Activated naive CD8-positive, alpha-beta T cell treated with anti-CD3 and anti-CD28 coated beads, Interleukin-2, amount 10 ng/mL, durations not matched to agents 7 days and 5 days (primary cell): Measurements from ENCODE around the gene SEPTIN5. TPM values are rescaled to one million over a fixed set of nuclear protein-coding genes. Genes with fewer than 3 reads are reported as not detected.

ENCODE experiments used
- ATAC-seq: fragments of 150-1000 bp; cut with Tn5 transposase; one replicate; pipeline ENCODE4 v1.10.0; 2021; ENCODE audit warnings: low read depth, moderate library complexity
- POLR2A ChIA-PET: fragments of 350-600 bp; sonication (Branson Sonifier 250); formaldehyde crosslinking; loops from one replicate; lab custom pipeline; 2021; ENCODE audit warnings: antibody characterized with exemption; lab: Charles Lee
- DNase-seq: peaks from one replicate; pipeline ENCODE4 v3.0.0; 2021
- H3K27ac Mint-ChIP-seq: one replicate; pipeline ENCODE4 v1.8.0; 2022; ENCODE audit warnings: mild to moderate bottlenecking, mixed read lengths
- H3K27me3 Mint-ChIP-seq: one replicate; pipeline ENCODE4 v1.8.0; 2022; ENCODE audit warnings: mild to moderate bottlenecking, moderate library complexity, mixed read lengths
- H3K36me3 Mint-ChIP-seq: one replicate; pipeline ENCODE4 v1.8.0; 2021; ENCODE audit warnings: mild to moderate bottlenecking, mixed read lengths
- H3K4me1 Mint-ChIP-seq: one replicate; pipeline ENCODE4 v1.8.0; 2021; ENCODE audit warnings: mixed read lengths
- H3K4me3 Mint-ChIP-seq: one replicate; pipeline ENCODE4 v1.8.0; 2022; ENCODE audit warnings: mild to moderate bottlenecking, moderate library complexity, mixed read lengths
- H3K9me3 Mint-ChIP-seq: one replicate; pipeline ENCODE4 v1.8.0; 2021; ENCODE audit warnings: mixed read lengths
- total RNA-seq, 2 experiments: library from RNA; stranded (reverse); gene quantifications; one replicate each; pipeline ENCODE4 v1.2.3, GENCODE V29; 2021

SEPTIN5 gene
- total RNA-seq = not detected

DNA sequence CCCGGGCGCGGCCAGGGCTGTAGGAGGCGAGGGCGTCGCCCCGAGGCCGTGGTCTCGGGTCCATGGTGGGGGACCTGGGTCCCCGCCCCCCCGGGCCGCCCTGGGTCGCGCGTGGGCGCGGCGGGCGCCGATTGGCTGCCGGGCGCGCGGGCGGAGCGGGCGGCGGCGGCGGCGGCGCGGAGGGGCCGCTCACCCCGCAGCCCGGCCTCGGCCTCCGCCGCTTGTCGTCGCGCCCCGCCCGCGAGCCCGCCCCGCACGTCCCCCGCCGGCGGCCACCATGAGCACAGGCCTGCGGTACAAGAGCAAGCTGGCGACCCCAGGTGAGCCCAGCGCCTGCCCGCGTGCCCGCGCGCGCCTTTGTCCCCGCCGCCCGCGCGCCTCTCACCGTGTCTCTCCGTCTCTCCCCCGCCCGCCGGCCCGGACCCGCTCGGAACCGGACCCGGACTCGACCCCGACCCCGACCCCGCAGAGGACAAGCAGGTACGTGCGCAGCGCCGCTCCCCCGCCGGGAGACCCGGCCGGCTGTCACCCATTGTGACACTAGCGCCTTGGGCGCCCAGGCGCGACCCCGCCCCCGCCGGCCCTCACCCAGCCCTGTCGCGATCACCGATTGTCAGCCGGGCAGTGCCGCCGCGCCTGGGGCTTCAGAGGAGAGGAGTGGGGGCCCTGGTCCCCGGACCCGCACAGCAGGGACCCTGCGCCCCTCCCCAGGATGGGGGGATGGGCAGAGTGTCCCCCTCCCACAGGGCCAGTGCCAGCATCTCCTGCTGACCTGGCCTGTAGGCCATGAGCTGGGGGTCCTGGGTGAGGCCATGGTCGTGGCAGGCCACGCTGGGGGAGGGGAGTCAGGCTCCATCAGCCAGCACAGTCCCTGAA is at the start of gene SEPTIN5:
Gene SEPTIN5, plus strand, starts transcription at position 192 of the 876 bp plus-strand sequence. Its CDS starts 86 bp downstream, at position 278.
- peak within 1 kb of the TSS; percentile 54 for H3K4me3 Mint-ChIP-seq
- H3K9me3 Mint-ChIP-seq = no peaks in the 10 kb centered on the region

DNA sequence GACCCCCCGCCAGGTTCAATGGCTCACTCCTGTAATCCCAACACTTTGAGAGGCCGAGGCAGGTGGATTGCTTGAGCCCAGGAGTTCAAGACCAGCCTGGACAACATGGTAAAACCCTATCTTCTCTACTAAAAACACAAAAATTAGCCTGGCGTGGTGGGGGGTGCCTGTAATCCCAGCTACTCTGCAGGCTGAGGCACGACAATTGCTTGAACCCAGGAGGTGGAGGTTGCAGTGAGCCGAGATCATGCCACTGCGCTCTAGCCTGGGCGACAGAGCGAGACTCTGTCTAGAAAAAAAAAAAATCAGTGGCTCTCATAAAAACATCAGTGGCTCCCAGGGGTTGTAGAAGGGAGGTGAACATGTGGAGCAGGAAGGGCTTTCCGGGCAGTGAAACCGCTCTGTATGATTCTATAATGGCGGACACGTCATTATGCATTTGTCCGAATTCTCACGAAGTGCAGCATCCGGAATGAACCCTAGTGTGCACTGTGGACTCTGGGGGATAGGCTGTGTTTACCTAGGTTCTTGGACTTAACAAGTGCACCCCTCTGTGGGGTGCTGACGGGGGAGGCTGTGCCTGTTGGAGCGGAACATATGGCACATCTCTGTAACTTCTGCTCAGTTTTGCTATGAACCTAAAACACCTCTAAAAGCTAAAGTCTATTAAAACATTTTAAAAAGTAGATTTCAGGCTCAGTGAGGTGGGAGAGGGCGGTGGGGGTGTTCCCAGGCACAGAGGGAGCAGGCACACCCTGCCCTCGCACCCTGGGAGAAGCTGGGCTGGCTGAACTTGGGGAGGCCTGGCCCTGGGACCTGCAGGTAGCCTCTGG is 49.1 kb upstream of the SEPTIN5 start:
- Mint-ChIP-seq H3K4me1 (peaks cover 2% of the 10 kb centered on the region), H3K27ac (no peak overlapping the region), H3K9me3 (no peaks in the 10 kb centered on the region), H3K4me3 (no peak overlapping the region), H3K36me3 (no peaks in the 10 kb centered on the region), H3K27me3 (peaks cover 11% of the 10 kb centered on the region)
- ATAC-seq (no peak), DNase-seq (no peak)
- POLR2A ChIA-PET = no interaction called here

More for the DNA sequence above, at the start of gene SEPTIN5:
- Mint-ChIP-seq H3K36me3 (no peaks in the 10 kb centered on the region), H3K27ac (no peak within 1 kb of the TSS), H3K4me1 (peaks cover 2% of the 10 kb centered on the region), H3K27me3 (peaks cover 31% of the 10 kb centered on the region)
- POLR2A ChIA-PET = no interaction called here
- DNase-seq (peak; percentile 42), ATAC-seq (no peak)

DNA sequence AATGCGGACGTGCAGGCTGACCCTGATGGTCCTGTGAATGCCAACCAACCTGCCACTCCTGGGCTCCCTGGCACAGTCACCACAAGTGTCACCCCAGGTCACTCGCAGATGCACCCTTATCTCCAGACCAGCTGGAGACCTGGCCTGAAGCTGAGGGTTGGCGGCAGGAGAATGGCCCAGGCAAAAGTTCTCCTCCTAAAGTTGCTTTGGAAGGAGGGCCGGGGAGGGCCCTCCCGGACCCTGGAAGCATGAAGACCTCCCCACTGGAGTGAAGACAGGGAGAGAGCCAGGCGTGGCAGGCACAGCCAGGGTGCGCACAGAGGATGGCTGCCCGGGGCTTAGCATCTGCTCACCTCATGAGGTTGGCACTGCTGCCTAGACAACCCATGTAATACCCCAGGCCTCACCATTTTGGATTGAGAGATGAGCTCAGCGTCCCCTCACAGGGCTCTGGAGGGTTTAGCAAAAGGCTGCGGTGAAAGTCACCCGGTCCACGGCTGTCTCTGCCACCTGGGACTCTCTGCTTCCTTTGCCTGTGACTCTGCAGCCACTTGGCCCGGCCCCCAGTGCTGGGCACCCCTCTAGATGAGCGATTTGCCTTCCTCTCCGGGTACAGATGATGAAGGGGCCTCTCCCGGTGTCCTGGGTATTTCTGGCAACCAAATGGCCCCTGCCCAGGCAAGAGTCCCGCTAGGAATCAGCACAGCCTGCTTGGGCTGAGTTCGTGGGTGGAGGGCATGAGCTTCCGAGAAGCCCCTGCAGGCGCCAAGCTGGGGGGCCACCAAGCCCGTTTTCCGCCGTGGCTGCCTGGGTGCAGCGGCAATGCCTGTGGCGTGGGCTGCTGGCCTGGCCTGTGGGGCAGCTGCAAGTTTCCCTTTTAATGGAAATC is 48.3 kb upstream of the SEPTIN5 start:
- H3K27ac Mint-ChIP-seq = no peak overlapping the region
- POLR2A ChIA-PET = no interaction called here
- no peak overlapping the region for H3K4me3 Mint-ChIP-seq
- ATAC-seq (no peak), DNase-seq (no peak)
- H3K4me1 Mint-ChIP-seq = peaks cover 2% of the 10 kb centered on the region
- no peaks in the 10 kb centered on the region for H3K36me3 Mint-ChIP-seq
- peaks cover 11% of the 10 kb centered on the region for H3K27me3 Mint-ChIP-seq
- H3K9me3 Mint-ChIP-seq = no peaks in the 10 kb centered on the region

DNA sequence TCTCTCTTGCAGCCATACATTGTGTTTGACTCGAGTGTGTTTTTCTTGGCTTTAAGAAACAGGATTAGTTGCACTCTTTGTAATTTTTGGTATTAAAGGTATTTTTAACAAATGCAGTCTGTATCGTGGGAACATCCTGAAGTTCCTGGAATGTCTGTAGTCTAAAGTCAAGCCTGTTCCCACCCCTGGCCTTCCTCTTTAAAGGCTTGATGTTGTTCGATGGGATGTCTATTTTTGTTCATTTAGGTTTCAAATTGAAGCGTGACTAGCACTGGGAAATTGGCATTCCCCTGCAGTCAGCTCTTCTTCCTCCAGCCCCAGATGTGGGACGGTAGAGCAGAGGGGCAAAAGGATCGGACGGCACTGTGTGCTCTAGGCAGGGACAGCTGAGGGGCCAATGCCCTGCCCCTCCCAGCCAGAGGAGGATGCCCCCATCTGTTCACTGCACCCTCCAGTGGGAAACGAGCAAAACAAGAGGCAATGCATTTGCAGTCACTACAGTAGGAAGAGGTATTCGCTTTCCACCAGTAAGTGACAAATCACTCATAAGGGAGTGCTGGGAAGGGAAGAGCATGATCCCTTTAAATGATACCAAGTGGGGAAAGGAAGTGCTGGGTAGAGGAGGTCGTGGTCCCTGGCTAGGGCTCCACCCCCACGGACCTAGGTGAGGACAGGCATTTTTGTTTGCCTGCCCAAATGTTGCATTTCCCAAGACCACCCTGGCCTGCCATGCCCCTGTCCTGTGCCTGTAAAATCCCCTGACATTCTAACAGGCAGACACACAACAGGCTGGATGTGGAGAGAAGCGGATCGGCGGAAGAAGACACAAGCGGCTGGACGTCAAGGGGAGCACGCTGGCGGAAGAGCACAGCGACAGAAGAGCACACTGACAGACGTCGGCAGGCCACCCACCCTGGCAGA is 47.4 kb upstream of the SEPTIN5 start:
- Mint-ChIP-seq H3K4me3 (no peak overlapping the region), H3K27ac (no peak overlapping the region), H3K9me3 (no peaks in the 10 kb centered on the region), H3K27me3 (peaks cover 11% of the 10 kb centered on the region), H3K36me3 (no peaks in the 10 kb centered on the region), H3K4me1 (peaks cover 2% of the 10 kb centered on the region)
- POLR2A ChIA-PET = no interaction called here
- DNase-seq = no peak
- no peak for ATAC-seq

DNA sequence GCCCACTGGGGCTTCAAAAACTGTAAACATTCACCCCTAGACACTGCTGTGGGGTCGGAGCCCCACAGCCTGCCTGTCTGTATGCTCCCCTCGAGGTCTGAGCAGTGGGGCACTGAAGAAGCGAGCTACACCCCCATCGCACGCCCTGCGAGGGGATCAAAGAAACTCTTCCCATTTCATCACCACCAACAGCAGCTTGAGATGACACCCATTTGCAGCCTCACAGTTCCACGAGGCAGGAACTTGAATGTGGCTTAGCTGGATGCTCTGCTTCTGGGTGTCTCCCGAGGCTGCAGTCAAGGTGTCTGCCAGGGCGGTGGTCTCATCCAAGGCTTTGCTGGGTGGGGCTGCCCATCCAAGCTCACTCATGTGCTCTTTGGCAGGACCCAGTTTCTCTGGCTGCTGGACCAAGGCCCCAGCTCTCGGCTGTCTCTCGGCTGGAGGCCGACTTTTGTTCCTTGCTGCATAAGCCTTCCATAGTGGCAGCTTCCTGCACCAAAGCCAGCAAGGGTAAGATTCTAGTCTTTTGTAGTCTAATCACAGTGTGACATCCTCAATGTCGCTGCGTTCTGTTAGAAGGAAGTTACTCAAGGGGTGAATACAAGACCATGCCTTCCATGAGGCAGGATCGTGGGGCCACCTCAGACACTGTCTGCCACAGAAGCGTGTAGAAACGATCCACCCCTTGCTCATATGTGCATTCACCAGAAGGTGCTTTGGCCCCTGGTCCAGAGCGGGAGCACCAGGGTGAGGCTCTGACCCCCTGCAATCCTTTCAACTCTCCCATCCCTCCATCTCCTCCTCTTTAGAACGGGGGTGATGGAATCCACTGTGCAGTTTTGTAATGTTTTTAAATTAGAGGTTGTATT is 46.2 kb upstream of the SEPTIN5 start:
- Mint-ChIP-seq H3K36me3 (no peaks in the 10 kb centered on the region), H3K4me3 (no peak overlapping the region), H3K9me3 (no peaks in the 10 kb centered on the region), H3K27ac (no peak overlapping the region), H3K4me1 (peaks cover 2% of the 10 kb centered on the region), H3K27me3 (peaks cover 15% of the 10 kb centered on the region)
- POLR2A ChIA-PET = no interaction called here
- no peak for DNase-seq
- no peak for ATAC-seq

DNA sequence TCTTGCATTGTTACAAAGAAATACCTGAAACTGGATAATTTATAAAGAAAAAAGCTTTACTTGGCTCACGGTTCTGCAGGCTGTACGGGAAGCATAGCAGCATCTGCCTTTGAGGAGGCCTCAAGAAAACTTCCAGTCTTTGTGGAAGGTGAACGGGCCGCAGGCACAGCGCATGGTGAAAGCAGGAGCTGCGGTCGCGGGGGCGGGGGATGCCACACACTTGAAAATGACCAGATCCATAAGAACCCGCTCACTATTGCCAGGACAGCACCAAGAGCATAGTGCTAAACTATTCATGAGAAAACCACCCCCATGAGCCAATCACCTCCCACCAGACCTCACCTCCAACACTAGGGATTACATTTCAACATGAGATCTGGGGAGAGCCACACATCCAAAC is 45.6 kb upstream of the SEPTIN5 start:
- H3K9me3 Mint-ChIP-seq = no peaks in the 10 kb centered on the region

DNA sequence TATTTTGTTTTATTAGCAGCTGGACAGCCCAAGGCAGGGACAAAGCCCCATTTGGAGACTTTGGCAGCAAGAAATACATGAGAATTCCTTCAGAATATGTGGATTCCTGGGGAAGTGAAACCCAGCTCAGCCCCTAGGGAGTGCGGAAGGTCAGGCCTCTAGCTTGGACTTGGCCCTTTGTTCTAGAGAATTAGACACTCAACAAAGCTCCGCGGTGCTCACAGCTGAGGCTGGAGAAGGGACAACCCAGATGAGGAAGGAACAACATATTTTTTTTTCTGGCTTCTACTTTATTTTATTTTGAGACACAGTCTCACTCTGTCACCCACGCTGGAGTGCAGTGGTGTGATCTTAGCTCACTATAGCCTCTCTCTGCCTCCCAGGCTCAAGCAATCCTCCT is 44.7 kb upstream of the SEPTIN5 start:
- Mint-ChIP-seq H3K9me3 (no peaks in the 10 kb centered on the region), H3K27me3 (peaks cover 14% of the 10 kb centered on the region), H3K36me3 (no peaks in the 10 kb centered on the region), H3K27ac (no peak overlapping the region), H3K4me1 (no peaks in the 10 kb centered on the region), H3K4me3 (no peak overlapping the region)
- DNase-seq (no peak), ATAC-seq (no peak)
- POLR2A ChIA-PET = no interaction called here

More for the DNA sequence above, 45.6 kb upstream of the SEPTIN5 start:
- ATAC-seq = no peak
- H3K36me3 Mint-ChIP-seq = no peaks in the 10 kb centered on the region
- H3K27ac Mint-ChIP-seq = no peak overlapping the region
- no peak for DNase-seq
- POLR2A ChIA-PET = no interaction called here
- no peak overlapping the region for H3K4me3 Mint-ChIP-seq
- peaks cover 18% of the 10 kb centered on the region for H3K27me3 Mint-ChIP-seq
- no peaks in the 10 kb centered on the region for H3K4me1 Mint-ChIP-seq

DNA sequence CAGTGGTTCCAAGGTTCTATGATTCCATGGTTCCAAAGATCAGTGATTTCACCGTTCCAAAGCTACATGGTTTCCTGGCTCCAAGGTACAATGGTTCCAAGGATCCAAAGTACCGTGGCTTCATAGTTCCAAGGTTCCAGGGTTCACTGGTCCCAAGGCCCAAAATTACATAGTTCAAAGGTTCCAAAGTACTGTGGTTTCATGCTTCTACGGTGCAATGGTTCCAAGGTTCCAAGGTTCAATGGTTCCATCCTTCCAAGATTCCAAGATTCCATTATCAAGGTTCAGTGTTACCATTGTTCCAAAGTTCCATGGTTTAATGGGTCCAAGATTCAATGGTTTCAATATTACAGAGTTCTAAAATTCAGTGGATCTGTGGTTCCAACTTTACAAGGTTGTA is 43.0 kb upstream of the SEPTIN5 start:
- H3K27me3 Mint-ChIP-seq = peaks cover 15% of the 10 kb centered on the region
- no peak overlapping the region for H3K27ac Mint-ChIP-seq
- no peak overlapping the region for H3K4me3 Mint-ChIP-seq
- ATAC-seq = no peak
- POLR2A ChIA-PET = no interaction called here
- H3K9me3 Mint-ChIP-seq = no peaks in the 10 kb centered on the region
- H3K4me1 Mint-ChIP-seq = no peaks in the 10 kb centered on the region
- DNase-seq = no peak
- H3K36me3 Mint-ChIP-seq = no peaks in the 10 kb centered on the region

DNA sequence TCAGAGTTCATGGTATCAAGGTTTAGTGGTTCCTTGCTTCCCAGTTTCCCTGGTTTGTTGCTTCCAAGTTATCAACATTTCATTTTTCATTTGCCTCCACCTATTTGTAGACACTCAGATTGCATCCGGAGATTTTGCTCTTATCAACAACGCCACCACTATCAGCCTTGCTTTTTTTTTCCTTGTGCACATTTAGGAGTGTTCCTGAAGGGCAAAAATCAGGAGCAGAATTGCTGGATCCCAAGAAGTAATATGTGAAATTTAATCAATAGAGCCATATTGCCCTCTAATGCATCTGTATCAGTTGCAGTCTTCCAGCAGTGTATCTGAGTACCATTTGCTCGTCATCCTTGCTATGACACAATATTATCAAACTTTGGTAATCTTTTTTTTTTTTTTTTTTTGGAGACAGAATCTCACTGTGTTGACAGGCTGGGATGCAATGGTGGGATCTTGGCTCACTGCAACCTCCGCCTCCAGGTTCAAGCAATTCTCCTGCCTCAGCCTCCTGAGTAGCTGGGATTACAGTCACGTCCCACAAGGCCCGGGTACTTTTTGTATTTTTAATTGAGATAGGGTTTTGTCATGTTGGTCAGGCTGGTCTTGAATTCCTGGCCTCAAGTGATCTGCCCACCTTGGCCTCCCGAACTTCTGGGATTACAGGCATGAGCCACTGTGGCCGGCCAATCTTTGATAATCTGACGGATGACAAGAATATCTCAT is 42.1 kb upstream of the SEPTIN5 start:
- DNase-seq = no peak
- H3K27me3 Mint-ChIP-seq = peaks cover 15% of the 10 kb centered on the region

DNA sequence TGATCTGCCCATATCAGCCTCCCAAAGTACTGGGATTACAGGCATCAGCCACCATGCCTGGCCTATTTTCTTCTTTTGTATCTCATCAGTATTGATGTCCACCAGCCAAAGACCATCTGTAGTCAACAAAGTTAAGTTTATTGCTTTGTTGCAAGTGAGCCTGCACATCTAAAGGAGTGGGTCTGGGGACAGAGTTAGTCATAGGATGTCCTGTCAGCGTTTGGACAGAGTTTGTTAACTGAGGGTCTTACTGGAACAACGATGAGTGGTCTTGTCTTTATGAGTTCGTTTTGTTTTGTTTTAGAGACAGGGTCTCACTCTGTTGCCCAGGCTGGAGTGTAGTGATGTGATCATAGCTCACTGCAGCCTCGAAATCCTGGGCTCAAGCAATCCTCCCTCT is 40.6 kb upstream of the SEPTIN5 start:
- Mint-ChIP-seq H3K4me3 (no peak overlapping the region), H3K36me3 (no peaks in the 10 kb centered on the region), H3K27me3 (peaks cover 17% of the 10 kb centered on the region), H3K27ac (no peak overlapping the region), H3K4me1 (no peaks in the 10 kb centered on the region), H3K9me3 (no peaks in the 10 kb centered on the region)
- no peak for DNase-seq
- POLR2A ChIA-PET = no interaction called here
- ATAC-seq = no peak

More for the DNA sequence above, 42.1 kb upstream of the SEPTIN5 start:
- POLR2A ChIA-PET = no interaction called here
- no peak for ATAC-seq
- Mint-ChIP-seq H3K36me3 (no peaks in the 10 kb centered on the region), H3K9me3 (no peaks in the 10 kb centered on the region), H3K4me1 (no peaks in the 10 kb centered on the region), H3K27ac (no peak overlapping the region), H3K4me3 (no peak overlapping the region)
